Measurements from ENCODE around the gene LRIG2. TPM values are rescaled to one million over a fixed set of nuclear protein-coding genes. Genes with fewer than 3 reads are reported as not detected.

The LRIG2 gene
- polyA plus RNA-seq, 3 donors = 0.93 to 12.7 (median 0.96) TPM

GRCh38 chr1:113053344-113054126, 19.5 kb upstream of the LRIG2 start:
- intact Hi-C loops (cut with micrococcal nuclease) = no loop called here
- 96% methylated on average over 10 of the region's 12 CpGs for WGBS (ENCODE audit: insufficient coverage)

DNA sequence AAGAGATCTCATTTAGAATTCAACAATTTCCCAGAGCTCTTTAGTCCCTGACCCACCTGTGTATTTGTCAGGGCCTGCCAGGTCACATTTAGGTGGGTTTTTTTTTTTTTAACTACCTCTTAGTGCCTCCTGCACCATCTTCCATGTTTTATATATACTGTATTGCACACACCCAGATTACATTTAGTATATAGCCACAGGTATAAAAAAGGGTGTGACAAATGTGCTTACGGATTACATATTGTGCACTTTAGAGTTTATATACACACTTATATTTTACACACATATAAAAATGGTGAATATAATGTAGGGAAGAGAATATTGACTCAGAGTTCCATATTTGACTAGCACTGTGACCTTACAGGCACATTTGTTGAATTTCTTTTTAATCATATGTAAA, 17.4 kb upstream of the LRIG2 start:
- Mint-ChIP-seq H3K4me1 (peaks cover 12% of the 10 kb centered on the region), H3K27ac (no peak overlapping the region), H3K9me3 (no peaks in the 10 kb centered on the region), H3K4me3 (no peak overlapping the region), H3K36me3 (no peaks in the 10 kb centered on the region), H3K27me3 (ENCODE audit: low read depth in 3 of 3) (peaks cover 2 to 4% (median 3%) of the 10 kb centered on the region in 3 donors)
- Histone ChIP-seq H3K9ac (ENCODE audit: insufficient read depth, low read length, poor library complexity, severe bottlenecking) (no peak overlapping the region), H2AFZ (ENCODE audit: insufficient read depth, low read depth, low read length, poor library complexity, severe bottlenecking) (no peak overlapping the region), H3K27ac (ENCODE audit: low read depth in 1 of 2, low read length in 2 of 2) (no peak overlapping the region), H3K4me1 (ENCODE audit: control insufficient read depth in 1 of 2, insufficient read depth in 2 of 2, low read length in 2 of 2) (peaks cover 0 to 2% of the 10 kb centered on the region in 2 donors), H3K36me3 (replicated peaks in 1 of 2; ENCODE audit: control insufficient read depth in 1 of 2, insufficient read depth in 2 of 2, low read length in 2 of 2) (no peaks in the 10 kb centered on the region), H3K4me3 (replicated peaks in 1 of 3; ENCODE audit: low read depth in 2 of 3, low read length in 3 of 3) (no peak overlapping the region), H3K27me3 (ENCODE audit: control insufficient read depth in 2 of 2, insufficient read depth in 2 of 2, low read length in 2 of 2) (no peaks in the 10 kb centered on the region), H3K9me3 (replicated peaks in 1 of 2; ENCODE audit: control insufficient read depth in 1 of 2, insufficient read depth in 1 of 2, low read length in 2 of 2) (no peaks in the 10 kb centered on the region), H3K4me2 (replicated peaks; ENCODE audit: extremely low read depth, low read length, poor library complexity, severe bottlenecking) (no peak overlapping the region), H4K20me1 (ENCODE audit: insufficient read depth, low read length) (no peaks in the 10 kb centered on the region), H3K79me2 (ENCODE audit: insufficient read depth, low read length) (no peaks in the 10 kb centered on the region)
- DNase-seq = no peak
- whole genome bisulfite sequencing (ENCODE audit: insufficient coverage) = no CpG with 5 or more reads among the region's 1 CpG
- no peak for TF ChIP-seq CTCF (IDR thresholded peaks at IDR 0.05)
- intact Hi-C loops (cut with micrococcal nuclease) = no loop called here

More at GRCh38 chr1:113053344-113054126, 19.5 kb upstream of the LRIG2 start:
- no peak for DNase-seq
- peaks cover 1 to 4% (median 2%) of the 10 kb centered on the region in 3 donors for H3K27me3 Mint-ChIP-seq (ENCODE audit: low read depth in 3 of 3)
- H3K4me1 Mint-ChIP-seq = peaks cover 12% of the 10 kb centered on the region
- peak overlapping the region; percentile 16 for H2AFZ ChIP-seq (ENCODE audit: insufficient read depth, low read depth, low read length, poor library complexity, severe bottlenecking)
- H3K79me2 ChIP-seq (ENCODE audit: insufficient read depth, low read length) = no peaks in the 10 kb centered on the region
- H3K9me3 Mint-ChIP-seq = no peaks in the 10 kb centered on the region
- no peak overlapping the region for H3K27ac ChIP-seq (ENCODE audit: low read depth in 1 of 2, low read length in 2 of 2)
- H3K4me1 ChIP-seq (ENCODE audit: control insufficient read depth in 1 of 2, insufficient read depth in 2 of 2, low read length in 2 of 2) = peaks cover 0 to 2% of the 10 kb centered on the region in 2 donors
- no peak overlapping the region for H3K4me3 ChIP-seq (replicated peaks in 1 of 3; ENCODE audit: low read depth in 2 of 3, low read length in 3 of 3)
- no peak for TF ChIP-seq CTCF (IDR thresholded peaks at IDR 0.05)
- no peaks in the 10 kb centered on the region for H3K27me3 ChIP-seq (ENCODE audit: control insufficient read depth in 2 of 2, insufficient read depth in 2 of 2, low read length in 2 of 2)
- H3K27ac Mint-ChIP-seq = peak overlapping the region in 1 of 7 donors; percentile 74
- no peak overlapping the region for H3K4me2 ChIP-seq (replicated peaks; ENCODE audit: extremely low read depth, low read length, poor library complexity, severe bottlenecking)
- H3K36me3 ChIP-seq (replicated peaks in 1 of 2; ENCODE audit: control insufficient read depth in 1 of 2, insufficient read depth in 2 of 2, low read length in 2 of 2) = no peaks in the 10 kb centered on the region
- no peaks in the 10 kb centered on the region for H4K20me1 ChIP-seq (ENCODE audit: insufficient read depth, low read length)
- H3K4me3 Mint-ChIP-seq = no peak overlapping the region
- H3K9me3 ChIP-seq (replicated peaks in 1 of 2; ENCODE audit: control insufficient read depth in 1 of 2, insufficient read depth in 1 of 2, low read length in 2 of 2) = no peaks in the 10 kb centered on the region
- no peak overlapping the region for H3K9ac ChIP-seq (ENCODE audit: insufficient read depth, low read length, poor library complexity, severe bottlenecking)
- no peaks in the 10 kb centered on the region for H3K36me3 Mint-ChIP-seq

Measured in CD14-positive monocyte (primary cell).